Caco-2 (cell line): Measurements from ENCODE around the gene EVI5L. TPM values are rescaled to one million over a fixed set of nuclear protein-coding genes. Genes with fewer than 3 reads are reported as not detected.
"Not testable (repeated sequence)": the region's sequence is repeated elsewhere in the genome, so short reads cannot be mapped to it uniquely, and the experiment has no call there.

Experiments
- BruUV-seq: library from RNA; stranded (reverse); fragments of 400-500 nt; replicated peaks from 2 replicates; lab custom pipeline; 2021; lab: Mats Ljungman, UMichigan
- CTCF ChIA-PET: fragments of 300-600 bp; sonication (Branson Sonifier 250); formaldehyde crosslinking; loops from one replicate; lab custom pipeline; 2022; ENCODE audit warnings: antibody characterized with exemption; lab: Charles Lee
- POLR2A ChIA-PET: fragments of 300-600 bp; sonication (Branson Sonifier 250); formaldehyde crosslinking; loops from one replicate; lab custom pipeline; 2022; ENCODE audit warnings: antibody characterized with exemption; lab: Charles Lee
- DNase-seq, 2 experiments: peaks; one replicate each; pipeline versions ENCODE4 v3.0.0 to v3.0.0-alpha.2; 2020 to 2022
- H3K27me3 ChIP-seq: replicated peaks from 2 replicates; pipeline ENCODE4 v1.6.0; 2011; ENCODE audit warnings: low read length; ENCODE audit not compliant: control insufficient read depth, insufficient read depth
- H3K36me3 ChIP-seq: 2 replicates; pipeline ENCODE4 v1.5.1; 2011; ENCODE audit warnings: low read length; ENCODE audit not compliant: control insufficient read depth, insufficient read depth
- H3K4me1 ChIP-seq: fragments of 250-450 bp; sonication (Bioruptor Pico); 2 replicates; pipeline ENCODE4 v1.5.1; 2020; ENCODE audit warnings: mild to moderate bottlenecking
- H3K4me3 ChIP-seq: 2 replicates; pipeline ENCODE4 v1.5.1; 2011; ENCODE audit warnings: low read depth, mild to moderate bottlenecking, control low read depth, low read length
- H3K9me3 ChIP-seq: fragments of 250-450 bp; sonication (Bioruptor Pico); 2 replicates; pipeline ENCODE4 v1.5.1; 2020; ENCODE audit warnings: mild to moderate bottlenecking, moderate library complexity
- H3K27ac Mint-ChIP-seq: one replicate; pipeline ENCODE4 v1.8.0; 2022; ENCODE audit warnings: mixed read lengths; ENCODE audit not compliant: unreplicated experiment
- H3K27me3 Mint-ChIP-seq: one replicate; pipeline ENCODE4 v1.8.0; 2022; ENCODE audit warnings: mixed read lengths; ENCODE audit not compliant: insufficient read depth, unreplicated experiment
- H3K36me3 Mint-ChIP-seq: one replicate; pipeline ENCODE4 v1.8.0; 2022; ENCODE audit warnings: mild to moderate bottlenecking, mixed read lengths; ENCODE audit not compliant: insufficient read depth, unreplicated experiment
- H3K4me1 Mint-ChIP-seq: one replicate; pipeline ENCODE4 v1.8.0; 2022; ENCODE audit warnings: low read depth, mixed read lengths; ENCODE audit not compliant: unreplicated experiment
- H3K4me3 Mint-ChIP-seq: one replicate; pipeline ENCODE4 v1.8.0; 2022; ENCODE audit warnings: mild to moderate bottlenecking, moderate library complexity, mixed read lengths; ENCODE audit not compliant: unreplicated experiment
- H3K9me3 Mint-ChIP-seq: one replicate; pipeline ENCODE4 v1.8.0; 2022; ENCODE audit warnings: mixed read lengths; ENCODE audit not compliant: unreplicated experiment
- intact Hi-C: fragments of 100-400 bp; cut with micrococcal nuclease; formaldehyde crosslinking; loops from one replicate; pipeline ENCODE4 v1.10.0; 2022; ENCODE audit not compliant: unreplicated experiment
- total RNA-seq: library from RNA; stranded (reverse); gene quantifications from 2 replicates; pipeline ENCODE4 v1.2.3, GENCODE V29; 2022
- TF ChIP-seq, protein P1 (sequence below), 2 experiments: fragments of 200-600 bp in 1 of 2; IDR thresholded peaks; 1 replicate in 1 of 2; 2 replicates in 1 of 2; pipeline versions ENCODE4 v1.5.1 to v1.8.0; 2011 to 2022; ENCODE audit warnings: antibody characterized with exemption in 1 of 2, control low read depth in 1 of 2, inconsistent platforms in 1 of 2, low read depth in 1 of 2, low read length in 1 of 2, mild to moderate bottlenecking in 1 of 2, moderate library complexity in 1 of 2; ENCODE audit not compliant: insufficient read depth in 1 of 2, severe bottlenecking in 1 of 2, unreplicated experiment in 1 of 2

The EVI5L gene
- total RNA-seq, 1 experiment from 2014 or later, result 9.8 TPM

DNA sequence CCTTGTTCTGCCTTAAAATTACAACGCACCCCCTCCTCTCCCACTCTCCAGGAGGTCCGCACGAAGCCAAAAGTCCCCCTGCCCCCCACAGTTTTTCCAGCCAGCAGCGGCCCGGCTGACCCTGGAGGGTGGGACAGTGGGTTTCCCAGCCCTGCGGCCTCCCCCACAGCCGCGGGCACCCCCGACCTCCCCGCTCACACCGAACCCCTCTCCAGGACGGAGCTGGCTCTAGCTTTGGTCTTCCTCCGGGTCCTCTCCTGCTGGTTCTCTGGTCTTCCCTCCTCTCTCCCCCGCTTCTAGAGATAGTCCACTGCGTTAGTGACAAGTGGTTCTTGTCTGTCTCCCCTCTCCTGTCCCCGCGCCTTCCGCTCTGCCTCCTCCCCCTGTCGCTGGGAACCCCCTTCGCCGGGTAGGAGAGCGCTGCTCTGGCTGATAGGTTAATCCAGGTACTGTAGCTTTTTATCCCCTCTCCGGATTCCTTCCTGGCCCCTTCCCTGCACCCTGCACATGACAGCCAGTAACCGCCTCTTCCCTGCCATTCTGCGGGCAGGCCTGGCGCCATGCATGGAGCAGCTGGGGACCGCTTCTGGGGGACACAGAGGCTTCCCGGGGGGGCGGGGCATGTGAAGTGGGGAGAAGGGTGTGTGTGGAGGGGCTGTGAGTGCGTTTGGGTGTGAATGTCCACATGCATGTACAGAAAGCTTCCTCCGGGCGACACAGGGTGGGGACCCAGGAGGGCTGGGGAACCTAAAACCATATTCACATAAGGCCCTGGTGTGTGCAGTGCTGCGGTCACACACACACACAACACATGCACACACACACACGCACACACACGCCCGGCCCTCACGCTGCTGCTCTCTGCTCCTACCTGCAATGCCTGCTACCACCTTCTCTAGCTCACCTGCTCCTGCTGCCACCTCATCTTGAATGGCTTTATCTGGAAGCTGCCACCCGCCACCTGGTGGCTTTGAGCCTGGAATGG is 27.0 kb downstream of the EVI5L start:
- TF ChIP-seq, protein P1, sequence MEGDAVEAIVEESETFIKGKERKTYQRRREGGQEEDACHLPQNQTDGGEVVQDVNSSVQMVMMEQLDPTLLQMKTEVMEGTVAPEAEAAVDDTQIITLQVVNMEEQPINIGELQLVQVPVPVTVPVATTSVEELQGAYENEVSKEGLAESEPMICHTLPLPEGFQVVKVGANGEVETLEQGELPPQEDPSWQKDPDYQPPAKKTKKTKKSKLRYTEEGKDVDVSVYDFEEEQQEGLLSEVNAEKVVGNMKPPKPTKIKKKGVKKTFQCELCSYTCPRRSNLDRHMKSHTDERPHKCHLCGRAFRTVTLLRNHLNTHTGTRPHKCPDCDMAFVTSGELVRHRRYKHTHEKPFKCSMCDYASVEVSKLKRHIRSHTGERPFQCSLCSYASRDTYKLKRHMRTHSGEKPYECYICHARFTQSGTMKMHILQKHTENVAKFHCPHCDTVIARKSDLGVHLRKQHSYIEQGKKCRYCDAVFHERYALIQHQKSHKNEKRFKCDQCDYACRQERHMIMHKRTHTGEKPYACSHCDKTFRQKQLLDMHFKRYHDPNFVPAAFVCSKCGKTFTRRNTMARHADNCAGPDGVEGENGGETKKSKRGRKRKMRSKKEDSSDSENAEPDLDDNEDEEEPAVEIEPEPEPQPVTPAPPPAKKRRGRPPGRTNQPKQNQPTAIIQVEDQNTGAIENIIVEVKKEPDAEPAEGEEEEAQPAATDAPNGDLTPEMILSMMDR (IDR thresholded peaks at IDR 0.05; ENCODE audit: insufficient read depth in 1 of 2, low read depth in 1 of 2, low read length in 1 of 2, severe bottlenecking in 1 of 2, unreplicated experiment in 1 of 2), result no peak
- H3K27me3 ChIP-seq, result no peaks in the 10 kb centered on the region
- CTCF ChIA-PET, result interaction anchor here (0.6 to 3.6 kb wide), 4 partner anchors 12 to 462 kb away, joined by 3 to 20 read pairs (median 4); no protein-coding TSS in a partner anchor
- no TSS peak for BruUV-seq
- no peaks in the 10 kb centered on the region for H3K9me3 ChIP-seq
- H3K4me1 ChIP-seq, result peaks cover 11% of the 10 kb centered on the region
- POLR2A ChIA-PET, result no interaction called here
- DNase-seq, result no peak
- H3K9me3 Mint-ChIP-seq, result no peaks in the 10 kb centered on the region
- H3K36me3 Mint-ChIP-seq, result peaks cover 10% of the 10 kb centered on the region
- no peaks in the 10 kb centered on the region for H3K36me3 ChIP-seq
- intact Hi-C loops, result no loop called here
- peaks cover 10% of the 10 kb centered on the region for H3K4me1 Mint-ChIP-seq
- no peak overlapping the region for H3K4me3 ChIP-seq
- H3K4me3 Mint-ChIP-seq, result no peak overlapping the region
- H3K27me3 Mint-ChIP-seq, result no peaks in the 10 kb centered on the region
- no peak overlapping the region for H3K27ac Mint-ChIP-seq

DNA sequence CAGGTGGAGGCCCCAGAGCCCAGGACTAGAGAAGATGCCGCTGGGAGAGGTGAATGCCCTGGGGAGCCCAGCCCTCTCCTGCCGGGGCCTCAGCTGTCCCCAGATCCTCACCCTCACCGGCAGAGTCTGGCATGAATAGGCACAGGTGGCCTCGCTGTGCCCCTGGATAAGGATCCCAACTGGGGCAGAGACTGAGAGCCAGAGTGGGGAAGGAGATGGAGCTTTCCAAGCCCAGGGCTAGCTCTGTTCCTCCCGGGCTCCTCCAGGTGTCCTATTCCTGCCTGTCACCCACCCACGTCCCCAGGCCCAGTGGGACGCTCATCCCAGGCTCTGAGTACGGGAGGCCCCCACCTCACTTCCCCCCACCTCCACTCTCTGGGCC is 27.7 kb downstream of the EVI5L start:
- Mint-ChIP-seq H3K4me1 (peaks cover 10% of the 10 kb centered on the region), H3K9me3 (no peaks in the 10 kb centered on the region), H3K36me3 (peaks cover 10% of the 10 kb centered on the region), H3K4me3 (no peak overlapping the region), H3K27ac (no peak overlapping the region), H3K27me3 (no peaks in the 10 kb centered on the region)
- POLR2A ChIA-PET, result no interaction called here
- TF ChIP-seq, protein P1 (IDR thresholded peaks at IDR 0.05; ENCODE audit: insufficient read depth in 1 of 2, low read depth in 1 of 2, low read length in 1 of 2, severe bottlenecking in 1 of 2, unreplicated experiment in 1 of 2), result no peak
- CTCF ChIA-PET, result interaction anchor here (0.6 to 3.6 kb wide), 5 partner anchors 11 to 461 kb away, joined by 3 to 20 read pairs (median 3); partner anchors contain the start of gene TRAPPC5
- Histone ChIP-seq H3K27me3 (no peaks in the 10 kb centered on the region), H3K36me3 (no peaks in the 10 kb centered on the region), H3K9me3 (no peaks in the 10 kb centered on the region), H3K4me3 (no peak overlapping the region), H3K4me1 (peaks cover 11% of the 10 kb centered on the region)
- intact Hi-C loops, result no loop called here
- no peak for DNase-seq
- no TSS peak for BruUV-seq

DNA sequence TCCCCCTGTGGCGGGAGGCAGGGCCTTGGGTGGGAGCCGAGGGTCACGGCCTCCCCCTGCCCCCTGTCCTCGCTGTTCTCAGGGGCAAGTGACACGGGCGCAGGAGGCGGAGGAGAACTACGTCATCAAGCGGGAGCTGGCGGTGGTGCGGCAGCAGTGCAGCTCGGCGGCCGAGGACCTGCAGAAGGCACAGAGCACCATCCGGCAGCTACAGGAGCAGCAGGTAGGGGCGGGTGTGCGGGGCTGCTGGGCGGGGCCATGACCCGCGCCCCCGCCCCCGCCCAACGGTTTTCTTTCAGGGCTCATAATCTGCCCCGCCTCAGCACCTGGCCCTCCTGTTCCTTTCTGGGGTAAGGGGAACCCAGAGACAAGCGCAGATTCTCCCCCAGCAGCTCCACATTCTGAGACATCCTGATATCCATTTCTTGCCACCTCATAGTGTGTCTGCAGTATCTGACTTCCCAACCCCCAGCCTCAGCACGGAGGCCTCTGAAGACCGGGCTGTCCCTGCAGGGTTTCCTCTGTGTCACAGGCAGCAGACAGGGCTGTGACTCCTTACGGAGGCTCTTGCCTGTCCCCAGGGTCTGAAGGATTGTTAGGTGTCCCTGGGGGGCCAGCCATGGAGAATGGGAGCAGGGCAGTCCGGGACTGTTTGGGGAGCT is 28.2 kb downstream of the EVI5L start:
- POLR2A ChIA-PET, result no interaction called here
- no peak overlapping the region for H3K4me3 ChIP-seq
- H3K4me1 Mint-ChIP-seq, result peaks cover 5% of the 10 kb centered on the region
- CTCF ChIA-PET, result interaction anchor here (1.1 to 3.6 kb wide), 2 partner anchors 11 to 177 kb away, joined by 3 to 20 read pairs; partner anchors contain the start of gene TRAPPC5
- no peaks in the 10 kb centered on the region for H3K36me3 ChIP-seq
- peaks cover 5% of the 10 kb centered on the region for H3K36me3 Mint-ChIP-seq
- no peaks in the 10 kb centered on the region for H3K9me3 ChIP-seq
- no peaks in the 10 kb centered on the region for H3K9me3 Mint-ChIP-seq
- H3K27ac Mint-ChIP-seq, result no peak overlapping the region
- no peak for DNase-seq
- H3K27me3 ChIP-seq, result no peaks in the 10 kb centered on the region
- BruUV-seq, result no TSS peak
- no peak overlapping the region for H3K4me3 Mint-ChIP-seq
- intact Hi-C loops, result no loop called here
- TF ChIP-seq, protein P1 (IDR thresholded peaks at IDR 0.05; ENCODE audit: insufficient read depth in 1 of 2, low read depth in 1 of 2, low read length in 1 of 2, severe bottlenecking in 1 of 2, unreplicated experiment in 1 of 2), result no peak
- H3K27me3 Mint-ChIP-seq, result no peaks in the 10 kb centered on the region
- peaks cover 6% of the 10 kb centered on the region for H3K4me1 ChIP-seq

DNA sequence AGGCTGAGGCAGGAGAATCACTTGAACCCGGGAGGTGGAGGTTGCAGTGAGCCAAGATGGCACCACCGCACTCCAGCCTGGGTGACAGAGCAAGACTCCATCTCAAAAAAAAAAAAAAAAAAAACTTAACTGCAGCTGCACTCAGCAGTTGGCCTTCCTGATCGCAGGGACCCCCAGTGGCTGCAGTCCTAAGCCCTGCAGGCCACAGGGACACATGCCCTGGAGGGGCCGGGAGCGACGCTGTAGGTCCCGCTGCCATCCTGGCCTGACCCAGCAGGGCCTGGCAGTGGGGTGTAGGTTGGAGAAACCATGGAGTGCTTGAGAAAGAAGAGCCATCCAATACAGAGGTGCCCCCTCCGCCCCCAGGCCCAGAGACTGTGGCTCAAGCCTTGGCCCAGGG is 29.1 kb downstream of the EVI5L start:
- DNase-seq, POLR2A ChIA-PET, H3K4me3 Mint-ChIP-seq, H3K36me3 Mint-ChIP-seq, H3K4me1 ChIP-seq, H3K27ac Mint-ChIP-seq, BruUV-seq, H3K9me3 Mint-ChIP-seq, H3K4me3 ChIP-seq, H3K4me1 Mint-ChIP-seq, H3K36me3 ChIP-seq, H3K27me3 ChIP-seq, H3K9me3 ChIP-seq, intact Hi-C loops, H3K27me3 Mint-ChIP-seq: not testable (repeated sequence)
- CTCF ChIA-PET, result interaction anchor here (3.6 kb wide), 1 partner anchor 10 kb away, joined by 20 read pairs; no protein-coding TSS in a partner anchor
